Metanephros (tissue), 2 donors: ENCODE results near the gene ZMYM4. TPM values are rescaled to one million over a fixed set of nuclear protein-coding genes. Genes with fewer than 3 reads are reported as not detected.

Experiments
- small RNA-seq: library from RNA; depleted of rRNA; stranded (forward); fragments of <200 nt; gene quantifications from one replicate; pipeline ENCODE3, GENCODE V24; 2014; ENCODE audit warnings: low replicate concordance
- total RNA-seq: library from RNA; depleted of rRNA; stranded (reverse); fragments of >200 nt; gene quantifications from one replicate; pipeline ENCODE4 v1.2.3, GENCODE V29; 2014

ZMYM4 gene
- 51.0 TPM for total RNA-seq

DNA sequence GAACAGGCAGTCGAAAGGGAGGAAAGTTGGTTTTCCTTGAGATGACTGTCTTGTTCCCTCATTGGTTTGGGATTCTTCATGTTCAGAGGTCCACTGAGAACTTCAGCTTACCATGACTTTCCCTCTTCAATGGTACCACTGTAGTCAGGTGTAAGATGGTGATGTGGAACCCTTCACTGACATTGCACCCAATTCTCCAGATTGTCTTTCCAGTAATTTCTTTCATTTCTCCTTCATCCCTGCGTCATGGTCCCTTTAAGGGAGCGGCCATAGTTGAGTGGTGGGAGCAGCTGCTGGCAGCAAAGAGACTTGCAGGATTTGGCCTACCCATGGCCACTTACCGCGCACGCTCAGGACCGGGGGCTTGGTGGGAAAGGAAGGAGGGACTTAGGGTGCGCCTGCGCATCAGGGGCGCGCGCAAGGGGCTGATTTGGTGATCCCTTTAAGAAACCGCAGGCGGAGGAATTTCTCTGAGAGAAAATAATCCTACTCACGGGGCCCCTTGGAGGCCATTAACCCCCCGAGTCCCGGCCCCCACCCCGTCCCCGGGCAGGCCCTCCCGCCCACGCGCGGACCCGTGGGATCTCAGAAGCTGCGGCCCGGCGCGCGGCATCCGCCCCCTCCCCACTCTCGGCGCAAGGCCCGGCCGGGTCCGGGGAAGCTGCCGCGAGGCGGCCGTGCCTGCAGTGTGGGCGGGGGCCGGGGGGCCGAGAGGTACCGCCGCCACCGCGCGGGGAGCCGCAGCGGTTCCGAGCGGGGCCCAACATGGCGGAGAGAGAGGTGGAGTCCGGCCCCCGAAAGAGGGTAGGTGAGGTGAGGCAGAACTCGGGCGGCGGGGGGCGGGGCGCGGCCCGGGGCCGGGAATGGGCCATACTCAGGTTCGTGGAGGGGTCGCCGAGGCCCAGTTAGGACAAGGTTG, at the start of gene ZMYM4:
ZMYM4 (plus strand) TSS at position 428 of the 919 bp plus-strand sequence; CDS start at position 766, 338 bp downstream.

Small RNA genes lying within 50 kb of the gene (small RNA-seq; reads per million reads assigned to genes)
- not detected for gene RF00091

Other genes starting within 250 kb of the ZMYM4 start
- gene ZMYM6, start 236.8 kb upstream of the ZMYM4 start, total RNA-seq, result 19.4 TPM
- gene ZMYM1, start 189.3 kb upstream of the ZMYM4 start, total RNA-seq, result 25.1 TPM
- gene SFPQ, start 75.6 kb upstream of the ZMYM4 start, total RNA-seq, result 220 TPM